BE2C (cell line): ENCODE measurements around the gene EID3.
"Not testable (repeated sequence)": the region's sequence is repeated elsewhere in the genome, so short reads cannot be mapped to it uniquely, and the experiment has no call there.

ENCODE experiments used
- DNase-seq: peaks from one replicate; pipeline ENCODE4 v3.0.0-alpha.2; 2020
- H3K27me3 ChIP-seq: fragments of 250-450 bp; sonication (Bioruptor Pico); 2 replicates; pipeline ENCODE4 v1.5.1; 2020; ENCODE audit warnings: mild to moderate bottlenecking
- H3K36me3 ChIP-seq: fragments of 250-450 bp; sonication (Bioruptor Pico); 2 replicates; pipeline ENCODE4 v1.5.1; 2020; ENCODE audit warnings: mild to moderate bottlenecking
- H3K4me1 ChIP-seq: fragments of 250-450 bp; sonication (Bioruptor Pico); 2 replicates; pipeline ENCODE4 v1.5.1; 2020
- H3K4me3 ChIP-seq: 2 replicates; pipeline ENCODE4 v1.5.1; 2011; ENCODE audit warnings: low read depth, low read length
- H3K9me3 ChIP-seq: fragments of 250-450 bp; sonication (Bioruptor Pico); 2 replicates; pipeline ENCODE4 v1.5.1; 2020
- TF ChIP-seq, protein P1 (sequence below): IDR thresholded peaks from 2 replicates; pipeline ENCODE4 v1.5.1; 2012; ENCODE audit warnings: mild to moderate bottlenecking, low read depth, low read length

Gene EID3

DNA sequence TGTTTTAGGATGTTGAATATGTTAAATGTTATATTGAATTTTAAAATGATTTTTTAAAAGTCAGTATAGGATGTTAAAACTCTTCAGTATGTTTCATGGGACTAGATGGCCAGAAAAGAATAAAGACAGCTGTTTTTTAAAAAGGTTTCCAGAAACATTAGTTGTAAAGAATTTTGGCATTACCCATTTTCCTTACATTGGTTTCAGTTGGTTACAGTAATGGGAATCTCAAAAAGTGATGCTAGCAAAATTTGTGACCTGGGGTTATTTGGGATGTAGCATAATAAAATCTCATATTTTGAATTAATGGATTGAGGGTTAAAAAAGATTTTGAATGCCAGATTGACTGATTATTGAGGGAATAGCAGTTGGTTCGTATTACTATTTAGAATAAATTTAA is 25.3 kb downstream of the EID3 start:
- DNase-seq, result no peak
- peaks cover 78% of the 10 kb centered on the region for H3K36me3 ChIP-seq
- H3K4me1 ChIP-seq, result no peaks in the 10 kb centered on the region
- TF ChIP-seq, protein P1, sequence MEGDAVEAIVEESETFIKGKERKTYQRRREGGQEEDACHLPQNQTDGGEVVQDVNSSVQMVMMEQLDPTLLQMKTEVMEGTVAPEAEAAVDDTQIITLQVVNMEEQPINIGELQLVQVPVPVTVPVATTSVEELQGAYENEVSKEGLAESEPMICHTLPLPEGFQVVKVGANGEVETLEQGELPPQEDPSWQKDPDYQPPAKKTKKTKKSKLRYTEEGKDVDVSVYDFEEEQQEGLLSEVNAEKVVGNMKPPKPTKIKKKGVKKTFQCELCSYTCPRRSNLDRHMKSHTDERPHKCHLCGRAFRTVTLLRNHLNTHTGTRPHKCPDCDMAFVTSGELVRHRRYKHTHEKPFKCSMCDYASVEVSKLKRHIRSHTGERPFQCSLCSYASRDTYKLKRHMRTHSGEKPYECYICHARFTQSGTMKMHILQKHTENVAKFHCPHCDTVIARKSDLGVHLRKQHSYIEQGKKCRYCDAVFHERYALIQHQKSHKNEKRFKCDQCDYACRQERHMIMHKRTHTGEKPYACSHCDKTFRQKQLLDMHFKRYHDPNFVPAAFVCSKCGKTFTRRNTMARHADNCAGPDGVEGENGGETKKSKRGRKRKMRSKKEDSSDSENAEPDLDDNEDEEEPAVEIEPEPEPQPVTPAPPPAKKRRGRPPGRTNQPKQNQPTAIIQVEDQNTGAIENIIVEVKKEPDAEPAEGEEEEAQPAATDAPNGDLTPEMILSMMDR, result no peak
- H3K9me3 ChIP-seq, result no peaks in the 10 kb centered on the region
- H3K27me3 ChIP-seq, result no peaks in the 10 kb centered on the region
- H3K4me3 ChIP-seq, result no peak overlapping the region

- no peaks in the 10 kb centered on the region for H3K27me3 ChIP-seq
- H3K9me3 ChIP-seq, result no peaks in the 10 kb centered on the region
- H3K36me3 ChIP-seq, result peaks cover 78% of the 10 kb centered on the region
- DNase-seq, result no peak
- no peak overlapping the region for H3K4me3 ChIP-seq
- H3K4me1 ChIP-seq, result no peaks in the 10 kb centered on the region
- TF ChIP-seq, protein P1, result no peak
Measured at GRCh38 chr12:104329707-104330532, 26.4 kb downstream of the EID3 start.

DNA sequence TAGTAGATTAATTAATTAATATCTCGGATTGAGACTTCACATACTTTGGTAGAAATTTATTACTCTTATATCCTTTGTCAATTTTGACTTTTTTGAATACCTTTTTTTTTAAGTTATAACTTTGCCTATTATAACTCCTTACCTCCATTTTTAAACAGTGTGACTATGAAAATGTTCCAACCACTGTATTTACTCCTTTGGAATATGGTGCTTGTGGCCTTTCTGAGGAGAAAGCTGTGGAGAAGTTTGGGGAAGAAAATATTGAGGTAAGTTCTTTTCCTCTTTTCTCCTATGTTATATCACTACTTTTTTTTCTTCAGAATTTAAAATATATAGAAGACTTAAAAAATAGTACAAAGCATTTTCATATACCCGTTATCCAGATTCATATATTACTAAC is 27.8 kb downstream of the EID3 start:
- Histone ChIP-seq H3K4me3 (no peak overlapping the region), H3K9me3 (no peaks in the 10 kb centered on the region), H3K4me1 (no peaks in the 10 kb centered on the region), H3K27me3 (no peaks in the 10 kb centered on the region), H3K36me3 (peaks cover 82% of the 10 kb centered on the region)
- TF ChIP-seq, protein P1, result no peak
- DNase-seq, result no peak

DNA sequence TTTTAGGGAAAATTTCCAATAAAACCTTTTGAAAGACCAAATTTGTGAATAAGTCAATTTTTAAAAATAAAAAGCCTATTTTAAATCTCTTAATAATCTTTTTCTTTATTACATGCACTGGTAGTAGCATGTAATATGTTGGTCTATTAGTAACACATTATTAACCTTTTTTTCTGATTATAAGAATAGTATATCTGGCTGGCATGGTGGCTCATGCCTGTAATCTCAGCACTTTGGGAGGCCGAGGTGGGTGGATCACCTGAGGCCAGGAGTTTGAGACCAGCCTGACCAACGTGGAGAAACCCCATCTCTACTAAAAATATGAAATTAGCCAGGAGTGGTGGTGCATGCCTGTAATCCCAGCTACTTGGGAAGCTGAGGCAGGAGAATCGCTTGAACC is 28.7 kb downstream of the EID3 start:
- H3K4me1 ChIP-seq, H3K4me3 ChIP-seq, DNase-seq, H3K9me3 ChIP-seq, H3K27me3 ChIP-seq: not testable (repeated sequence)
- H3K36me3 ChIP-seq, result peaks cover 82% of the 10 kb centered on the region

DNA sequence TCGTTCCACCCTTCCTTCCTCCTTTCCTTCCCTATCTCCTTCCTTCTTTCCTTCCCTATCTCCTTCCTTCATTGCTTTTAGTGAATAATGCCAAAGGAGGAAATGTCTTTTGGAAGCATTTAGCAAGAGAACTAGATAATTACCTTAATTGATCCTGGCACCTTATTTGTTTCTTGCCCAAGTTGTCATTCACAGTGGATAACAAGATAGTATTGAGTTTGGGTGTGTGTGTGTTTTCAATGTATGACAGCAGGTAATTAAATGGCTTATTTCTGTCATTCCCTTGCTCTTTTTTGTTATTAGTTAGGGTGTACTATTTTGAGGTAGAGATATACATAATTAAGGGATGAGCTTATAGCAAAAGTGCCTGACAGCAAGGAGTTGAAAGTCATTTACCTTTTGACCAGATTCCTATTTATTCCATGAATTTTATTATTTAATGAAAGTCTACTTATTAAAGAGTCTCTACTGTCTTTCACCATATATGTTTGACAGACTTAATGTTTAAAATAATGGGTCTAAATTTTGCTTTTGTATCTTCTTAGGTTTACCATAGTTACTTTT is 30.2 kb downstream of the EID3 start:
- Histone ChIP-seq H3K36me3 (peaks cover 85% of the 10 kb centered on the region), H3K4me1 (no peaks in the 10 kb centered on the region), H3K4me3 (no peak overlapping the region), H3K9me3 (no peaks in the 10 kb centered on the region), H3K27me3 (no peaks in the 10 kb centered on the region)
- TF ChIP-seq, protein P1, result no peak
- DNase-seq, result no peak

GRCh38 chr12:104334581-104334980 is 31.0 kb downstream of the EID3 start:
- Histone ChIP-seq H3K27me3 (no peaks in the 10 kb centered on the region), H3K36me3 (peaks cover 86% of the 10 kb centered on the region), H3K4me1 (no peaks in the 10 kb centered on the region), H3K9me3 (no peaks in the 10 kb centered on the region), H3K4me3 (no peak overlapping the region)
- TF ChIP-seq, protein P1, result no peak
- no peak for DNase-seq
